ENCODE data around the gene PTH1R.

The PTH1R gene

GRCh38 chr3:46877406-46878125 lies at the start of gene PTH1R:
TSS of gene PTH1R (plus strand) at chr3:46877721. CDS start at chr3:46883560, 5,839 bp downstream.
- no peak for DNase-seq

GRCh38 chr3:46829699-46830208 lies 47.8 kb upstream of the PTH1R start:
- DNase-seq, result no peak

- DNase-seq, result no peak
Measured at GRCh38 chr3:46830801-46831200, 46.7 kb upstream of the PTH1R start.

- no peak for DNase-seq
Measured at GRCh38 chr3:46831316-46831715, 46.2 kb upstream of the PTH1R start.

- DNase-seq, result no peak
Measured at GRCh38 chr3:46831841-46832240, 45.7 kb upstream of the PTH1R start.

GRCh38 chr3:46833346-46834300 lies 43.9 kb upstream of the PTH1R start:
- DNase-seq, result no peak

- DNase-seq, result no peak
Measured at GRCh38 chr3:46835054-46835453, 42.5 kb upstream of the PTH1R start.

GRCh38 chr3:46835491-46835890 lies 42.0 kb upstream of the PTH1R start:
- DNase-seq, result no peak

GRCh38 chr3:46838301-46838700 lies 39.2 kb upstream of the PTH1R start:
- no peak for DNase-seq

- DNase-seq, result no peak
Measured at GRCh38 chr3:46840491-46840890, 37.0 kb upstream of the PTH1R start.

- DNase-seq, result no peak
Measured at GRCh38 chr3:46843508-46843907, 34.0 kb upstream of the PTH1R start.

GRCh38 chr3:46844397-46844796 lies 33.1 kb upstream of the PTH1R start:
- no peak for DNase-seq

- no peak for DNase-seq
Measured at GRCh38 chr3:46844881-46845312, 32.6 kb upstream of the PTH1R start.

GRCh38 chr3:46845397-46845859 lies 32.1 kb upstream of the PTH1R start:
- DNase-seq, result no peak

GRCh38 chr3:46845860-46846623 lies 31.5 kb upstream of the PTH1R start:
- DNase-seq, result no peak

GRCh38 chr3:46846624-46847542 lies 30.6 kb upstream of the PTH1R start:
- DNase-seq, result no peak

GRCh38 chr3:46847744-46848143 lies 29.8 kb upstream of the PTH1R start:
- no peak for DNase-seq

GRCh38 chr3:46848271-46849044 lies 29.1 kb upstream of the PTH1R start:
- DNase-seq, result no peak

- no peak for DNase-seq
Measured at GRCh38 chr3:46849045-46849631, 28.4 kb upstream of the PTH1R start.

- no peak for DNase-seq
Measured at GRCh38 chr3:46849686-46850467, 27.6 kb upstream of the PTH1R start.

Measured in NCI-H187 (cell line).